ENCODE data around the gene PTS.

The PTS gene

GRCh38 chr11:112222303-112222702 lies 3.9 kb upstream of the PTS start:
- DNase-seq (no peak), ATAC-seq (no peak)

- DNase-seq (no peak), ATAC-seq (no peak)
Observed at GRCh38 chr11:112223121-112223520, 3.1 kb upstream of the PTS start.

GRCh38 chr11:112223754-112224532 lies 2.3 kb upstream of the PTS start:
- ATAC-seq = no peak
- no peak for DNase-seq

GRCh38 chr11:112225753-112226061 lies 521 bp upstream of the PTS start:
- DNase-seq = no peak
- no peak for ATAC-seq

GRCh38 chr11:112226831-112227401 lies 688 bp downstream of the PTS start:
- peak; percentile 73 for ATAC-seq
- no peak for DNase-seq

- DNase-seq (no peak), ATAC-seq (no peak)
Observed at GRCh38 chr11:112227471-112227870, 1.2 kb downstream of the PTS start.

- ATAC-seq (no peak), DNase-seq (no peak)
Observed at GRCh38 chr11:112228706-112229105, 2.5 kb downstream of the PTS start.

GRCh38 chr11:112229159-112229558 lies 2.9 kb downstream of the PTS start:
- no peak for ATAC-seq
- no peak for DNase-seq

- ATAC-seq (no peak), DNase-seq (no peak)
Observed at GRCh38 chr11:112229746-112230433, 3.7 kb downstream of the PTS start.

GRCh38 chr11:112231952-112232351 lies 5.7 kb downstream of the PTS start:
- DNase-seq = no peak
- no peak for ATAC-seq

GRCh38 chr11:112235750-112236390 lies 9.6 kb downstream of the PTS start:
- ATAC-seq (no peak), DNase-seq (no peak)

GRCh38 chr11:112237451-112237850 lies 11.2 kb downstream of the PTS start:
- ATAC-seq (no peak), DNase-seq (no peak)

- ATAC-seq = no peak
- no peak for DNase-seq
Observed at GRCh38 chr11:112238041-112238440, 11.8 kb downstream of the PTS start.

- no peak for ATAC-seq
- DNase-seq = no peak
Observed at GRCh38 chr11:112241486-112241885, 15.3 kb downstream of the PTS start.

GRCh38 chr11:112247201-112247600 lies 21.0 kb downstream of the PTS start:
- ATAC-seq = no peak
- DNase-seq = no peak

GRCh38 chr11:112248201-112248600 lies 22.0 kb downstream of the PTS start:
- no peak for ATAC-seq

GRCh38 chr11:112249871-112250610 lies 23.8 kb downstream of the PTS start:
- DNase-seq (no peak), ATAC-seq (no peak)

More at GRCh38 chr11:112248201-112248600, 22.0 kb downstream of the PTS start:
- no peak for DNase-seq

- ATAC-seq = no peak
Observed at GRCh38 chr11:112253605-112254242, 27.5 kb downstream of the PTS start.

GRCh38 chr11:112255067-112255720 lies 29.0 kb downstream of the PTS start:
- DNase-seq (no peak), ATAC-seq (no peak)

More at GRCh38 chr11:112253605-112254242, 27.5 kb downstream of the PTS start:
- DNase-seq = no peak

GRCh38 chr11:112260490-112260889 lies 34.3 kb downstream of the PTS start, which contains the start of gene PLET1:
TSS of gene PLET1 (minus strand) at chr11:112260860. CDS start at chr11:112260589, 271 bp downstream.
- no peak for ATAC-seq
- DNase-seq = no peak
